Dedifferentiated amniotic fluid mesenchymal stem cell (primary cell): Measurements from ENCODE around the gene SHROOM3.

Experiments used
- DNase-seq: peaks from one replicate; pipeline ENCODE4 v3.0.0-alpha.2; 2016; ENCODE audit errors: extremely low spot score

SHROOM3 gene

DNA sequence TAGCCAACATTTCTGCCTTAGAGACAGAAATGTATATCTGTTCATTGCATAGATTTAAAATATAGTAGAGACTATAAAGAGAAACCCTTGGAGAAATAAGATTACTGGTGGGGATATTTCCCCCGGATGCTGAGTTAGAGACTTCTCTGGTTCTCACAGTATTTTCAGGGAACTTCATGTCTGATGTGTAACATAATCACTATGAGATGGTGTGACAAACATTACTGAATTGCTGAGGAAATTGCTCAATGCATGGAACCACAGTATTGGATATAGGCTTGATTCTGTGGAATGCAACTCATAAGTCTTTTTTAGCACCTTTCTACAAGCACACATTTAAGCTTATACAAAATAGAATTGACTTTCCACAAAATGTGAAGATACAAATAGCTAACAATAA, 310.2 kb downstream of the SHROOM3 start:
- DNase-seq: peak; percentile 72

DNA sequence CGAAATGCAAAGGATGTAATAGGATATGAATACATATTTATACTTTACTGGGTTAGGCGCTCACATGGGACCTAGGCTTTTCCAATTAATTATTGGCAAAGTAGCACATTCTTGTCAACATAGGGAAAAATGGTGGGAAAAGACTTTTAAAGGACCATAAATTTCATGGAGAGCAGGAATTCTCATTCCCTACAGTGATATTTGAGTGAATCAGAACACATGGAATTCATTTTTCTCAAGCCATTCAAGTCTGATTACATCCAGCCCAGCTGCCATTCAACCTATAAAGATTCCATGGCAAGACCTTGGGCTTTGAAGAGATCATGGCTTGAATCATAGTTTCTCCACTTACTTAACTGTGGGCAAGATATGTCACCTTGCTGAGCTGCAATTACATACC, 312.5 kb downstream of the SHROOM3 start:
- no peak for DNase-seq

DNA sequence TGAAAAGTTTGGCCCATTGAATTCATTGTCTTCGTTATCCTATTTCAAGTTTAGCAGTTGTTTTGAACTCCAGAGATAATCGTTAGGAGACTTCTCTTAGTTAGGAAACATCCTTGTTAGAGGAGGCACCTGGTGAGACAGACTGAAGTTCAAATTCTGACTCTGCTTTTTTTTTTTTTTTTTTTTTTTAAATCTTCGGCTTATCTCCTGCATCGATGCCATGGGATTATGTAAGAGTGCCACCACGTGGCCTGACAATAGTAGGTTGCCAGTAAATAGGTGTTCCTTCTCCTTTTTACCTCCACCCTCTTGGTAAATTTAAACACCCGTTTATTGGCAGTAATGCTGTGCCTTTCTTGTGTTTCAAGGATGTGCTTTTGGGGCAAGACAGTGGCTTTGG, 313.6 kb downstream of the SHROOM3 start:
- no peak for DNase-seq

DNA sequence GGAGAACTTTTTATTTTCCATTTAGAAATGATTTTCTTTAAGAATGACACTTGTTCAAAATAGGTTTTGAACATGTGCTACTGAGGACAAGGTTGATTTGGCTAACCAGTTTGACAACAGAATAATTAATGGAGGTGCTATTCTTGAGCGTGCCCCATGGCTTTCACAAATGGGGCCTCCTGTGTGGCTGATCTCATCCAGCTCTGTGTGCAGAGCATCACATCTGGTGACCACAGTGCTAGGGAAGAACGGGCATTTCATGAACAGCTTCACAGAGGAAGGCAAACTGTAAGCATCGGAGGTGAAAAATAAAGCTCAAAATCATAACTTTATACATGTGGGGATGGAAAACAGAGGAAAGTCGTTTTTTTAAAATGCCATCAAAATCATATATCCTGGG, 314.3 kb downstream of the SHROOM3 start:
- DNase-seq: no peak

DNA sequence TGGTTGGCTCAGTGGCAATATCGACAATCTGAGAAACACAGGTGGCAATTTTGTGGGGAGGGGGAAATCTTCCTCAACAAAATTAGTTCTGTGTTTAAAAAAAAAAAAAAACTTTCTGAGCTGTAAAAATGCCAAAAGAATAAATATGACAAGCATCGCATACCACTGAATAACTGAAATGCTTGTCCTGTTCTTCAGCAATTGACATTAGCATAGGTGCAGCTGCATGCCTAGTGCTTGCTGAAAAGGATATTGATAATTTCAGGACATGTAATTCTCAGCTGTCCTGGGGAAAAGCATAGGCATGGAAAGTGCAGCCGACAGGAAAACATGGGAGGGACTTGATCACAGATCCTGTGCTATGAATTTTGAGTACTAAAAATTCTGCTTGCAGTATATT, 315.7 kb downstream of the SHROOM3 start:
- DNase-seq: no peak

DNA sequence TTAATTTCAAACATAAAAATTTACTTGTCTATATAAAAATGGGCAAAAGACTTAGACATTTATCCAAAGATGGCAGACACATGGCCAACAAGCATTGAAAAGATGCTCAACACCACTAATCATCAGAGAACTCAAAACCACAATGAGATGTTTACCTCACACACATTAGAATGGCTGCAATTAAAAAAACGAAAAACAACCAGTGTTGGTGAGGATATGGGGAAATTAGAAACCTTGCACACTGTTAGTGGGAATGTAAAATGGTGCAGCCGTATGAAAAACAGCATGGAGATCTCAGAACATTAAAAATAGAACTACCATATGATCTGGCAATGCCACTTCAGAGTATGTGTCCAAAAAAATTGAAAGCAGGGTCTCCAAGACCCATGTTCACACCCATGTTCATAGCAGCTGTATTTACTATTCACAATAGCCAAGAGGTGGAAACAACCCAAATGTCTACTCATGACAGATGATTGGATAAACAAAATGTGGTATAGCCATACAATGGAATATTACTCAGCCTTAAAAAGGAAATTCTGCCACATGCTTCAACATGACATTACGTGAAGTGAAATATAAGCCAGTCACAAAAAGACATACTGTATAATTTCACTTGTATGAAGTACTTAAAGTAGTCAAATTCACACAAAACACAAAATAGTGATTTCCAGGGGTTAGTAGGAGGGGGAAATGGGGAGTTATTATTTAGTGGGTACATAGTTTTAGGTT, 316.7 kb downstream of the SHROOM3 start:
- no peak for DNase-seq

DNA sequence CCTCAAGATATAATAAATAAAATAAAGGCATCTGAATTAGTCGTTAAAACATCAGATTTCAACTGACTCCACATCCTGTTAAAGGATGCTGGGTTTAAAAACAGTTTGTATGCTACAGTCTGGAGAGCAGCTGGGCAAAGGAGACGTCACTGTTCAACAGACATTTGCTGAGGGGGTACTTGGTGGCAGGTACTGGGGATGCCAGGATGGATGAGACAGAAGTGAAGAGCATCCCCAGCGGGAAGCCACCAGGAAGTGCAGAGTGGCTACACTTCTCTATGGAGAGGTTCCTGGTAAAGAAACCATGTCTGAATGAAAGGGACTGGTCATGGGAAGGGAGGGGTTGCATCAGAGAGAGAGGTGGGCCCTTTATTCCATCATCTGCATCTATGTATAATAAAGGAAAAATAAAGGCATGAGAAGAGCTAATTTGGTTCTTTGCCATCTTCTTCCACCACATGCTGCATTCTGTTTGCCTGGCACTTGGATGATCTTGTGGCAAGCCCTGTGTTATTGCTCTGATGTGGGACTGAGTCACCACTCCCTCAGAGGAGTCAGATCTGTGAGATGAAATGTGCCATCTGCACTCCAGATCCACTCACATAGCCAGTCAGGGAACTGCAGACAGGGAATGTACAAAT, 318.0 kb downstream of the SHROOM3 start:
- peak; percentile 92 for DNase-seq

DNA sequence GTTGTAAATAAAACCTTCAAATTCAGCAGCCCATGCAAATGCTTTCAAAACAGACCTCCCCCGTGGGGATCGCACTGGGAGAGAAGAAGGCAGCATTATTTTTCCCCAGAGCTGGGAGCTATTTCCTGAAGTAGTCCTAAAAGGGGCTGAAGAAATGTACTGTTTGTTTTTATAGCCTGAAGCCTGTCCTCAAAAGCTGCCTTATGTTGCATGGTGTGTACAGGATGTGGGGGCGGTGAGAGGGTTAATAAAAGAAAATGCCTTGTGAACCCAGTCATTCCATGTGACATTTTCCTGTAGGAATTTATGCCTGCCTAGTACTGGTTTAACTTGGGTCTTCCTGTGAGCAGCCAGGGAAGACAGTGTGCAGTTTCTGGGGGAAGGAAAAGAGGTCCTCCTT, 318.8 kb downstream of the SHROOM3 start:
- peak; percentile 65 for DNase-seq

DNA sequence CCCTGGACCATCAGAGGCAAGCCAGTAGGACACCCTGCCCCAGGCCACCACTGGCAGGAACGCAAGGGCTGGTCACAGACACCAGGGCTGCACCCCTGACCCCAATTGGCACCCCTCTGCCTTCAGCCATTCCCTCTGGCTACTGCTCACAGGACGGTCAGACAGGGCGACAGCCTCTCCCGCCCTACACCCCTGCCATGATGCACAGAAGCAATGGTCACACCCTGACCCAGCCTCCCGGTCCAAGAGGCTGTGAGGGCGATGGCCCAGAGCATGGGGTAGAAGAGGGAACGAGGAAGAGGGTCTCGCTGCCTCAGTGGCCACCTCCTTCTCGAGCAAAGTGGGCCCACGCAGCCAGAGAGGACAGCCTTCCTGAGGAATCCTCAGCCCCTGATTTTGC, 319.4 kb downstream of the SHROOM3 start:
- no peak for DNase-seq

DNA sequence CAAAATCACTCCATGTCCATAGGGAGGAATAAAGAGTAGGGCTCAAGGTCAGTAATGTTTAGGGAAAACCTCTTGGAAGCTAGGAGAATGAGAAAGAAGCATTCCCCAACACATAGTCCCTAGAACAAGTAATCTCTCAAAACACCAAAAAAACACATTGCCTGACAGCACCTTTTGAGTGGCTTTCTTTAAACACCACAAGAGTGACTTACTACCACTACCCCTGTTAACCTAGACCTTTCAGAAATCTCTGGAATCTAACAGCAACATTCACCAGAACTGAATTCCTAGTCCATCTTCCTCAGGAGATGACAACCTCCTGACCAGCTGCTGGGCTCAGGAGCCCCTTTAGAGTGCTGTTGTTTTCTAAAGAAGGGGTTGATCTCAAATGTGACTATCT, 320.7 kb downstream of the SHROOM3 start:
- no peak for DNase-seq

DNA sequence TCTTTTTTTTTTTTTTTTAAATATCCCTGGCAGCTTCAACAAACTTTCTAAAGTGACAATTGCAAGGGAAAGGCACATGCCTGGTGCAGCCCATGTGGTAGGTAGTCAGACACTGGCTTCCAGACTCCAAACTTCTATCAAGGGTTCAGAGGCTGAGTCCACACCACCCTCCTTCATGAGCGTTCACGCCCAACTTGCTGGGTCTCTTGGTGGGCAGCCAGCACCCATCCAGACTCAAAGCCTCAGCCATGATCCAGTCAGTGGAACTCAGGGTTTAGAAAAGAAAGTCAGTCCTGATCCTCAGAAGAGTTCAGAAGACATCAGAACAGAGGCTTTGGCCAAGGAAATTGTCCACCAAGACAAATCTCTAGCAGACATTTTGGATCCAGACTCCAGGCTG, 321.4 kb downstream of the SHROOM3 start:
- no peak for DNase-seq

DNA sequence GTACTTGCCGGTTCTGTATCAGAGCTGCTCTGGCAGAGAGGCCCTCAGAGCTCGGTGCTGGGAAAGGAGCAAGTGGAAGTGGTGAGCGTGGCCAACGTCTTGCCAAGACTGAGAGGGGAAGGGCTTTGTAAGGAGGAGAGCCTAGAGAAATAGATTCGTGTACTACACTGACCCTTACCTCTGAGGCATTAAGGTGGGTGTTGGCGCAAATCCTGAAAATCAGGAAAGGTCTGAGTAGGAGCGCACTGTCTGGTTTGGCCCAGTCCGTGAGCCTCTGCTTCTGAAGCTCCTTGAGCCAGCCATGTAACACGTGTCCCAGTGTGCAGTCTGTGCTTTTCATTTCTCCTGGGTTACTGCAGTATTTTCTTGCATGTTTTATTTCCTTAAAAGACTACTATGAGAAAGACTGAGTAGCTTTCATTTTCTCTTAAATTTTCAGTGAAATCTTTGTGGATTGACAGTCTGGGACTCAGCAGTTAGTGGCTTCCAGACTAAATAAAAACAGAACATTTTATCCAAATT, 322.4 kb downstream of the SHROOM3 start:
- DNase-seq: no peak

DNA sequence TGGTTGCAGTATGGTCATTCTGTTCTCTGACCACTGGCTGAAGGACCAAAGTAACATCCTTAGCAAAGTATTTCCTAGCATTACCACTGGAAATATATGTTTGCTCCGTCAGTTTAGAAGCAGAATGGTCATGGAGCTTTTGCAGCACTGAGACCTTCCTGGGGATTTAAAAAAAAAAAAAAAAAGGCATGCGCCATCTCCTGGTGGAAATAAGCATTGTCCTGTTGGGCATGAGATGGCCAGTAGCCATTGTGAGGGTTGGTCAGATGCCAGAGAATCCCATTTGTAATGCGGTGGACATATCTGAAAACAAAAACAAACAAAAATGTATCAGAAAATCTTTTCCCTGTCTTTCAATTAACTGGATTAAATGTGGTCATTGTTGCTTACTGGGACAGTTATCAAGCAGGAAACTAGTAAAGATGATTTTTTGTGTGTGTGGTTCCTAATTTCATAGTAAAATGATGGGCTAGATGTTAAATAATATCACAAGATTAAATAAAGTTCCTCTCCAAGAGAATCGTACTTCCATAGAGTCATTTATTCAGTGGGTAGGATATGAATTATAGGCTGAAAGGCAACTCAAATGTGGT, 323.4 kb downstream of the SHROOM3 start:
- peak; percentile 84 for DNase-seq

DNA sequence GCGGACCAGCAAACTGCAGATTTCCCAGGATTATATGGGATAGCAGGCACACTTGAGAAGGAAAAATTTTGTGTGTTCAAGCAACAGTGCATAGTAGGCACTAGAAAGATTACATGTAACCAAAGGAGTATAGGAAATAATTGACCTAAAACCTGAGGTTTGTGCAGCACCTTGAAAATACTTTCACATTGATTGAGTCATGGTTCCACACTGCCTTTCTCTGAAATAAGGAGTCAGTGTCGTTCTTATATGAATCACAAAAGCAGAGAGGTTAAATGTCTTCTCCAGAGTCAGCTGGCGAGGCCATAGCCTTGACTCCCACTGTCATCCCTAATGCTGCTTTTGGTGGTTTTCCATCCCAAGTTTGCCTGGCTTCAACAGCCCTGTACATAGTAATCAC, 324.0 kb downstream of the SHROOM3 start:
- DNase-seq: no peak

DNA sequence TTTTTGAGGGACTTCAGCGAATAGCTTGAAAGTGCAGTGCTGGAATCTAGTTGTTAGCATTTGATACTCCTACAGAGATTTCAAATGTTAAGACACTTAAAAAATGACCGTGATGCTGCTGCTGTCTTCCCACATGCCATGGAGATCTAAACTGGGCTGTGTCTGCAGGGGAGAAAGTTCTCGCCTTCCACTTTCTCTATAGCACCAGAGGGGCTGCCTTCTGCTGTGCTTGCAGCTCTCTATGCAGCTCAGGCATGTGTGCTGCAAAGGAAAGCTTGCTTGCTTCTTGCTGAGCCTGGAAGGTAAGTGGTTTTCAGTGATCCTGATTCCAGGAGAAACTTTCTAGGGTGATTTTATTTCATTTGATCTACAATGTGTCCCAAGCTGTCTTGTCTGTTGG, 325.2 kb downstream of the SHROOM3 start:
- no peak for DNase-seq

DNA sequence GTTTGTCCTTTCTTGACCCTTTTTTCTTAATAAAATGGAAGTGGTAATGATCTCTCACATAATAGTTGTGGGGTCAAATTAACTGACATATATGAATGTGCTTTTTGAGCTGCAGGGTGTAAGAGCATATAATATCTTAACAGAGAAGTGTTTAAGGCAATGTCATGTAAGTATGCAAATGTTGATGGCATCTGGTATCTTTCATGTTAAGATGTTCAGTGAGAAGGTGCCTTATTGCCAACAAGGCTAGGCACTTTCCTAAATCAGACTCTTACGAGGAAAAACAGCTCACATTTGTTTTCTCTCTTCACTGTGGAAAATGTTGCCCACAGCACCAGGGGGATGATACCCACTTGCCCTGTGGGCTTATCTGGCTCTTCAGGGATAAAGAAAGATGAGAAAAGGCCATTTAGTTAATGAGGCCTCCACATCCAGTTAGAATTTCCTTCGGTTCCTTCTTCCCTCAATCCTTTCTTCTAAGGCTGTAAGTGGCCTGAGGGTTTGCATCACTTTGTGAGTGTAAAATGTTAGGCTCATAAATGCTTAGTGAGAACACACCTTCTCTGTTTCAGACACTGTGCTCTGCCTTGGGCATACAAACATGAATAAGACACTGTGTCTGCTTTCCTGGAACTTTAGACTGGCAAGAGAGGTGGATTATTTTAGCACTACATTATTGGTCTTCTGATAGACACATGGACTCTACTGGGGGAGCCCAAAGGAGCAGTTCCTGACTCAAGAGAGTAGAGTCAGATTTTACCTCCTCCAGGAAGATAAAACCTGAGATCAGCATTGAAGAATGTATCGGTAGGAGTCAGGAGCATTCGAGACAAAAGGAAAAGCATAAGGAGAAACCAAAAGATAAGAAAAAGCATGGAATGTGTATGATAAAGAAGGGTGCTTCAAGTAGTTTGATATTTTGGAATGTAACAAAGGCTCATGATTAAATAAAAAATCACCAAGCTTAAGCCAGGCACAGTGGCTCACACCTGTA, 327.4 kb downstream of the SHROOM3 start:
- no peak for DNase-seq

DNA sequence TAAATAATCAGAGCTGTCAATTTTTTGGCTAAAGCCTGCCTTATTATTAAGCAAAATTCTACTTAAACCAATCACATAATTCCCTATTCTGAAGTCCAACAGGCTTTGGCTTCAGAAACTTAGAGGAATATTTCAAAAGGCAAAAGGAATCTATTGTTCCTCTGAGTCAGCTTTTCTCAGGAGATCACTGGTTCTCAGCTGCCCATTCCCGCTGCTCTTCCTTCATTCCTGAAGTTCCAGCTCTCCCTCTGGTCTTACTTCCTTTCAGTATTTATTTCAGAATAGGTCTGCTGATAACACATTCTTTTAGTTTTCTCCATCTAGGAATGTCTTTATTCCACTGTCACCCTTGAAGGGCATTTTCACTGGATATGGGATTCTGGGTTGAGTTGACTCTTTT, 329.2 kb downstream of the SHROOM3 start:
- peak; percentile 77 for DNase-seq

DNA sequence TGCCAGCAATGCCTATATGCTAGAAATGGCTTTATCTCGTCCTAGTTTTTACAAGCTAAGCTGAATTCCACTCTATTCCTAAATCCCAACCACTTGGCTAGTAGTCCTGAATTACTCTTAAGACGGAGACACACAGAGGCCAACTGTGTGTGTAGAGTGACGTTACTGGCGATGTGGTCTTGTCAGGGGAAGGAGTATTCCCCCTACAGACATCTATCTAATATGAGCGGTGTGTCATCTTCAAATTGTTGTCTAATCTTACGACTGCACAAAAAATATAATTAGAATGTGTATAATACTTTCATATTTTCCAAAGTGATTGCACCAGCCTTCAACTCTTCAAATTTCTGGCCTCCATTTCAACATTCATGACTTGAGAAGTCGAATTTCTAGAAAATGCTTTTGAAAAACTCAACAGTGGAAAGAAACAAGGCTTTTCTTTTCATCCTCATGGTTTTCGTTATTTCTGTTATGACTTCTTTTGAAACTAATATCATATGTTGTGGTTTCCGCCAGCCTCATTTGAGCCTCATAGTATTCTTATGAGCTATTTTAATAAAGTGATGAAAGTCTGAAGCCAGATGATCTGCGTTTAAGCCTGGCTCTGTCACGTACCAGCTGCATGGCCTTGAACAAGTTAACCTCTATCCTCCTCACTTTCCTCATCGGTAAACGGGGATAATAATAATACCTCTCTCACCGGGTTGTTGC, 330.6 kb downstream of the SHROOM3 start:
- DNase-seq: no peak

DNA sequence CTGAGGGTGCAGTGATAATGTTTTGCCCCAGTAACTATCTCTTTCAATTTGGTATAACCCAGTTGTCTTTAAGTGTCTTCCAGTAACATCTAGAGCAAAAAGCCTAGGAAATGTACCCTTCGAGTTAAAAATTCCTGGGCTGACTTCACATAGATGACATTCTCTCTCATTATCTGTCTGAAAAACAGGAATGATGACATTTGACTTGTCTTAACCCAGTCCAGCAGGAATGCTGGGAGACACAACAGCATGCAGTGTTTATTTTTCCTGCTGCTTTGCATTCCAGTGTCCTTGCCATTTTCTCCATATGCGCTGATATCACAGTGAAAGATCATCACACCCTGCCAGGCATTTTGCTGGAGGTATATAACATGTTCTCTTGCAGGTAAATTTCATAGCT, 333.0 kb downstream of the SHROOM3 start:
- DNase-seq: no peak

DNA sequence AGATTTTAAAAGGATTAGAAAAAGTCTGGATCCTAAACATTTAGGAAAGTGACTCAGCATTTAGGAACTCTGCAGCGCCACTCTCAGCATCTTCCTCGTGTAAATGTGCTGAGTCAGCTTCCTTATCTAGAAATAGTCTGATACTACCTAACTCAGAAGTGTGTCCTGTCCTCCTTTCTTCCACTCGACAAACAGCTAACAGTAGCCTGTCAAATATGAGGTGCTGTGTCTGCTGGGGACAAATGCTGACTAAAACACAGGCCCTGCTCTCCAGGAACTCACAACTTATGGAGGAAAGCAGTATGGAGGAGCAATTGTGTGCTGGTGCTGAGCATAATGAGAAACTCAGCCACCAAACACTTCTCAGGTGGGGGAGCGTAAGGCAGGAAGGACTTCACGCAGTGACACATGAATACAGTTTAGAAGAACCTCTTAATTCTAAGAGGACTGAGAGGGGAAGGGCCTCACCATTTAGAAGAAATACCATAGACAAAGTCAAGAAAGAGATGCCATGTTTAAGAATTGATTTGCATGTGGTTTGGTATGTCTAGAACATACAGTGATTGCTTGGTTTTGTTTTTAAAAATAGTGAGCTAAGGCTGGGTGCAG, 337.6 kb downstream of the SHROOM3 start:
- peak; percentile 55 for DNase-seq

DNA sequence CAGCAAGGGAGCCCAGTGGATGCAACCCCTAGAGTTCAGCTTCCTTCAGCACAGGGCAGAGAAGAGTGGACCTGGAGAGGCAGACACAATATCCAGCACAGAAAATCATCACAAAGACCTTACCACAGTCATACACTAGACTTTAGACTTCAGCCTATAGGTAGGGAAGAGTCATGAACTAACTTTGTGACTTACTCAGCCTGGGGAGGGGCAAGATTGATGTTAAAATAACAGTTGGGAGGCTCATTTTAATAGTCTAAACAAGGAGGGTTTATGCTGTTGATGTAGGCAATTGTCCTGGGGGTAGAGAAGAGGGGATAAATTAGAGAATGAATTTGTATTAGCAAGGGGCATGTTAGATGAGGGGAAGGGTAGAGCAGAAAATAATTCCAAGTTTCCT, 338.7 kb downstream of the SHROOM3 start:
- DNase-seq: no peak
